NK-92 treated with Interleukin-12 subunit alpha and Interleukin-12 subunit beta, amount 100 ng/mL, for 24 hours (cell line): ENCODE data around the gene CCDC88C.
"Not testable (repeated sequence)": the region's sequence is repeated elsewhere in the genome, so short reads cannot be mapped to it uniquely, and the experiment has no call there.

Experiments
- DNase-seq: peaks from one replicate; lab custom pipeline; 2025; lab: John Stamatoyannopoulos, UW

The CCDC88C gene, protein sequence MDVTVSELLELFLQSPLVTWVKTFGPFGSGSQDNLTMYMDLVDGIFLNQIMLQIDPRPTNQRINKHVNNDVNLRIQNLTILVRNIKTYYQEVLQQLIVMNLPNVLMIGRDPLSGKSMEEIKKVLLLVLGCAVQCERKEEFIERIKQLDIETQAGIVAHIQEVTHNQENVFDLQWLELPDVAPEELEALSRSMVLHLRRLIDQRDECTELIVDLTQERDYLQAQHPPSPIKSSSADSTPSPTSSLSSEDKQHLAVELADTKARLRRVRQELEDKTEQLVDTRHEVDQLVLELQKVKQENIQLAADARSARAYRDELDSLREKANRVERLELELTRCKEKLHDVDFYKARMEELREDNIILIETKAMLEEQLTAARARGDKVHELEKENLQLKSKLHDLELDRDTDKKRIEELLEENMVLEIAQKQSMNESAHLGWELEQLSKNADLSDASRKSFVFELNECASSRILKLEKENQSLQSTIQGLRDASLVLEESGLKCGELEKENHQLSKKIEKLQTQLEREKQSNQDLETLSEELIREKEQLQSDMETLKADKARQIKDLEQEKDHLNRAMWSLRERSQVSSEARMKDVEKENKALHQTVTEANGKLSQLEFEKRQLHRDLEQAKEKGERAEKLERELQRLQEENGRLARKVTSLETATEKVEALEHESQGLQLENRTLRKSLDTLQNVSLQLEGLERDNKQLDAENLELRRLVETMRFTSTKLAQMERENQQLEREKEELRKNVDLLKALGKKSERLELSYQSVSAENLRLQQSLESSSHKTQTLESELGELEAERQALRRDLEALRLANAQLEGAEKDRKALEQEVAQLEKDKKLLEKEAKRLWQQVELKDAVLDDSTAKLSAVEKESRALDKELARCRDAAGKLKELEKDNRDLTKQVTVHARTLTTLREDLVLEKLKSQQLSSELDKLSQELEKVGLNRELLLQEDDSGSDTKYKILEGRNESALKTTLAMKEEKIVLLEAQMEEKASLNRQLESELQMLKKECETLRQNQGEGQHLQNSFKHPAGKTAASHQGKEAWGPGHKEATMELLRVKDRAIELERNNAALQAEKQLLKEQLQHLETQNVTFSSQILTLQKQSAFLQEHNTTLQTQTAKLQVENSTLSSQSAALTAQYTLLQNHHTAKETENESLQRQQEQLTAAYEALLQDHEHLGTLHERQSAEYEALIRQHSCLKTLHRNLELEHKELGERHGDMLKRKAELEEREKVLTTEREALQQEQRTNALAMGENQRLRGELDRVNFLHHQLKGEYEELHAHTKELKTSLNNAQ (N-terminal part only)

GRCh38 chr14:91417120-91417982, at the start of gene CCDC88C:
Gene CCDC88C (minus strand): TSS chr14:91417820. CDS start chr14:91417690, 130 bp downstream.
- peak; percentile 69 for DNase-seq

- DNase-seq: no peak
These were observed 48.6 kb upstream of the CCDC88C start for GRCh38 chr14:91466192-91466591.

DNA sequence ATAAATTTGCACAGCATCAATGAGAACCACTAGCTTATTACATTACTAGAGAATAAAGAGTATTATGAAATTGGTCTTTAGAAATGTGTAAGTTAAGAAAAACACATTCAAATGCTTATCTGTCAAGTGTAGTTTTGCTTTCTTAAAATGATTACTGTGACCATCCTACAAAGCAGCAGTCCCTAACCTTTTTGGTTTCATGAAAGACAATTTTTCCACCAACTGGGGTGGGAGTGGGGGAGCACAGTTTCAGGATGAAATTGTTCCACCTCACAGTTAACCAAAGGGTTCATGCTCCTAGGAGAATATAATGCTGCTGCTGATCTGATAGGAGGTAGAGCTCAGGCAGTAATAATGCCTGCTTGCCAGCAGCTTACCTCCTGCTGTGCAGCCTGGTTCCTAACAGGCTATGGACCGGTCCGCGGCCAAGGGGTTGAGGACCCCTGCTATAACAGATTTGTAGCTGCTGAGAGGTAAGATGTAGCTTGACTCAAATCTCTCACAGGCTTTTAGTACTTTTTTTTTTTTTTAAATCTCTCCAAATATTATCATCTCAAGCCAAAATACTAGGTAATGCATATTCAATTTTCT, 47.1 kb upstream of the CCDC88C start:
- no peak for DNase-seq

- no peak for DNase-seq
These were observed 41.0 kb upstream of the CCDC88C start for GRCh38 chr14:91458612-91459011.

DNA sequence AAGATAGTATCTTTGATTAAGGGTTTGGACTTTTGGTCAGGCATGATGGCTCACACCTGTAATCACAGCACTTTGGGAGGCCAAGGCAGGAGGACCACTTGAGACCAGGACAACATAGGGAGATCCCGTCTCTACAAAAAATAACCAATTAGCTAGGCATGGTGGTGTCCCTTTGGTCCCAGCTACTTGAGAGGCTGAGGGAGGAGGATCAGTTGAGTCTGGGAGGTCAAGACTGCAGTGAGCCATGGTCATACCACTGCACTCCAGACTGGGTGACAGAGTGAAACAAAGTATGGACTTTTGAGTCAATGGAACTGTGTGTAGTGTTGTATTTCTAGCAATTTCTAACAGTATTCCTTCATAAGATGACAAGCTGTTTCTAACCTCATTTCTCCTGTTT, 38.7 kb upstream of the CCDC88C start:
- DNase-seq: no peak

GRCh38 chr14:91454580-91454979, 37.0 kb upstream of the CCDC88C start:
- DNase-seq: no peak

- DNase-seq: no peak
These were observed 36.5 kb upstream of the CCDC88C start for GRCh38 chr14:91454155-91454554.

- DNase-seq: no peak
These were observed 36.1 kb upstream of the CCDC88C start for GRCh38 chr14:91453744-91454143.

DNA sequence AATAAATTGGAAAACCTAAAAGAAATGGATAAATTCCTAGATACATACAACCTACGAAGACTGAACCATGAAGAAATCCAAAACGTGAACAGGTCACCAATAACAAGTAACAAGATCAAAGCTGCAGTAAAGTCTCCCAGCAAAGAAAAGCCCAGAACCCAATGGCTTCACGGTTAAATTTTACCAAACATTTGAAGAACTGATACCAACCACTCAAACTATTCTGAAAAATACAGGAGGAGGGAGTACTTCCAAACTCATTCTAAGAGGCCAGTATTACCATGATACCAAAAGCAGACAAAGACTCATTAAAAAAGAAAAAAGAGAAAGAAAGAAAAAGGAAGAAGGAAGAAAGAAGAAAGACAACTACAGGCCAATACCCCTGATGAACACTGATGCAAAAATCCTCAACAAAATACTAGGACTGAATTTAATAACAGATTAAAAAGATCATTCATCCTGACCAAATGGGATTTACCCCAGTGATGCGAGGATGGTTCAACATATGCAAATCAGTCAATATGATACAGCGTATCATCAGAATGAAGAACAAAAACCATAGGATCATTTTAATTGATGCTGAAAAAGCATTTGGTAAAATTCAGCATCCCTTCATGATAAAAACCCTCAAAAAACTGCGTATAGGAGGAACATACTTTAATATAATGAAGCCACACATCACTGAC, 26.9 kb upstream of the CCDC88C start:
- no peak for DNase-seq

GRCh38 chr14:91439345-91439744, 21.7 kb upstream of the CCDC88C start:
- no peak for DNase-seq

DNA sequence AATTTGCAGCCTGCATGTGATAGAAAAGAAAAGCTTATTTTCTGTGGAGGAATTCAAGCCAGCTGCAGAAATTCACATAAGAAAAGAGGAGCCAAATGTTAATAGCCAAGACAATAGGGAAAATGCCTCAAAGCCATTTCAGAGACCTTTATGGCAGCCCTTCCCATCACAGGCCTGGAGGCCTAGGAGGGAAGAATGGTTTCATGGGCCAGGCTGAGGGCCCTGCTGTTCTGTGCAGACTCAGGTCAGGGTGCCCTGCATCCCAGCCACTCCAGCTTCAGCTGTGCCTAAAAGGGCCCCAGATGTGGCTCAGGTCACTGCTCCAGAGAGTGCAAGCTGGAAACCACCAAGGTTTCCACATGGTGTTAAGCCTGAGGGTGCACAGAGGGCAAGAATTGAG, 21.2 kb upstream of the CCDC88C start:
- DNase-seq: no peak

GRCh38 chr14:91436266-91436665, 18.6 kb upstream of the CCDC88C start:
- DNase-seq: not testable (repeated sequence)

DNA sequence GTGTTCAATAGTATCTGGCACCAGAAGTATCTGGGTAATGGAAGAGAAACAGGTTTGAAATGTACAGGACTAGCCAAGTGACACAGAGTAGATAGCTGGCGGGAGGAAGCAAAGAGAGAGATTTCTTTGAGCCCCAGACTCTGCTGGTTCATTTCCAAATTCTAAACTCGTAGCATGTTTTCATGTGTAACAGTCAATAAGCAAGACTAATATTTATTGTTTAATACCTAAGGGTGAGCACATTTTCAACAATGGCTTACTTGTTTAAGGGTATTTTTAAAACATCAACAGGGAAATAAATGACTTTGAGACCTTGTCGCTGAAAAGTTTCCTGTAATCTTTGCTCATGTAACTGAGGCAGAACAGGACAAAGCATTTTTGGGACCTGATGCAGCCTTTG, 11.8 kb upstream of the CCDC88C start:
- DNase-seq: no peak

- DNase-seq: not testable (repeated sequence)
These were observed 11.3 kb upstream of the CCDC88C start for GRCh38 chr14:91428931-91429330.

DNA sequence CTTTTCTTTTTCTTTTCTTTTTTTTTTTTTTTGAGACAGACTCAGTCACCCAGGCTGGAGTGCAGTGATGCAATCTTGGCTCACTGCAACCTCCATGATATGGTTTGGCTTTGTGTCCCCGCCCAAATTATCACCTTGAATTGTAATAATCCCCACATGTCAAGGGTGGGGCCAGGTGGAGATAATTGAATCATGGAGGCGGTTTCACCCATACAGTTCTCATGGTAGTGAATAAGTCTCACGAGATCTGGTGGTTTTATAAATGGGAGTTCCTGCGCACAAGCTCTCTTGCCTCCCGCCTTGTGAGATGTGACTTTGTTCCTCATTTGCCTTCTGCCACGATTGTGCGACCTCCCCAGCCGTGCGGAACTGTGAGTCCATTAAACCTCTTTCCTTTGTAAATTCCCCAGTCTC, 7.9 kb upstream of the CCDC88C start:
- not testable (repeated sequence) for DNase-seq

GRCh38 chr14:91424813-91425530, 7.4 kb upstream of the CCDC88C start:
- no peak for DNase-seq

GRCh38 chr14:91420686-91421085, 3.1 kb upstream of the CCDC88C start:
- no peak for DNase-seq

DNA sequence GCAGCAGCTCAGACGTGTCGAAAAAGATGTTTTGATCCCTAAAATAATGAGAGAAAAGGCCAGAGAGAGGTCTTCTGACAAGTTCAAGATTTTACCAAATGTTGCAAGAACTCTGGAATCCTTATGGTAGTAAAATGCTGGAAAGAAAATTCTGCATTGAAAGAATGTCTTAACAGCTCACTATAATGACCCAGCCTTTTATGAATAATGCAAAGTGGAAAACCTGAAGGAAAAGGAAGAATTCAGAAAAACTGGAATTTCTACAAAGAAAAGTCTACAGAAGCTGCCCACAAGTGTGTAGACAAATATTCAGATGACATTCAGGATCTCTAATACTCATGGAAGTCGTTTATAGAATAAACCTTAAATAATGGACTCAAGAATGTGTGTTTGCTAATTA, 1.8 kb upstream of the CCDC88C start:
- no peak for DNase-seq

- no peak for DNase-seq
These were observed 1.4 kb upstream of the CCDC88C start for GRCh38 chr14:91419044-91419397.
